Measurements from ENCODE around the gene RANBP1. TPM values are rescaled to one million over a fixed set of nuclear protein-coding genes. Genes with fewer than 3 reads are reported as not detected.

Gene RANBP1
- total and polyA plus RNA-seq, 12 donors = 63.3 to 346 (median 126) TPM

- H3K4me1 ChIP-seq (replicated peaks in 1 of 2) = no peaks in the 10 kb centered on the region
- H3K27ac ChIP-seq = no peak overlapping the region
- no peak overlapping the region for H3K4me3 ChIP-seq
- no peaks in the 10 kb centered on the region for H3K36me3 ChIP-seq (replicated peaks in 1 of 2)
- no peaks in the 10 kb centered on the region for H3K9me3 ChIP-seq (replicated peaks in 1 of 3)
- intact Hi-C loops (cut with DNase I) = no loop called here
- H3K27me3 ChIP-seq = no peaks in the 10 kb centered on the region
- TF ChIP-seq POLR2A (IDR thresholded peaks at IDR 0.05) (no peak), CTCF (IDR thresholded peaks at IDR 0.05) (no peak)
- 83 to 89% (median 85%) methylated on average over 8 to 9 of the region's 9 CpGs for WGBS, 4 donors
- no peak for DNase-seq
Observed at GRCh38 chr22:20166703-20167102, 50.8 kb downstream of the RANBP1 start.

- Histone ChIP-seq H3K4me1 (replicated peaks in 1 of 2) (no peaks in the 10 kb centered on the region), H3K27me3 (no peaks in the 10 kb centered on the region), H3K27ac (no peak overlapping the region), H3K36me3 (replicated peaks in 1 of 2) (no peaks in the 10 kb centered on the region), H3K4me3 (no peak overlapping the region), H3K9me3 (replicated peaks in 1 of 3) (no peaks in the 10 kb centered on the region)
- intact Hi-C loops (cut with DNase I) = no loop called here
- no peak for DNase-seq
- WGBS, 4 donors = 76 to 87% (median 80%) methylated on average over 13 to 19 of the region's 19 CpGs
- no peak for TF ChIP-seq CTCF (IDR thresholded peaks at IDR 0.05)
- no peak for TF ChIP-seq POLR2A (IDR thresholded peaks at IDR 0.05)
Observed at GRCh38 chr22:20167643-20168322, 51.9 kb downstream of the RANBP1 start.

DNA sequence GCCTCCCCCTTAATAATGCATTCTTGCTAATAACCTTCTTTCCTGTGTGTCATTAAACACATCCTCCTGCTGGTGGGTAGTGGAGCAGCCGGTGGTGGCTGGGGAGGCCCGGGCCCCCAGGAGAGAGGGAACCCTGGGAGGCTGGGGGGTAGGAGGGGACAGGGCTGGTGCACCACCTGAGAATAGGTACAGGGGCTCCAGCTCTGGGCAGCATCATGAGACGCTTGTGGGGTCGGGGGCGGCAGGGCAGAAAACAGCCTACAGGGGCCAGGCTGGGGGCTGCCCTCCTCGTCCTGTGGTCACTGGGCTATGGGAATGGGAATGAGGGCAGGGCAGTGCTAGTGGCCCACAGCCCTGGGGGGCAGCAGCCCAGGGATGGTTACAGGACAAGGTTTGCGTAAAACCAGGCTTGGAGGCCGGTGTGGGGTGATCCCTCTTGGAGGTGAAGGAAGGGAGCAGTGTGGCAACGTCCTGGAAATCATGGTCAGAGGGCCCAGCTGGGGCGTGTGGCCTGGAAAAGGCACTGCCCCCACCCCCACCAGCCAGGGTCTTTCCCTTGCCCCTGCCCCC lies 53.4 kb downstream of the RANBP1 start:
- TF ChIP-seq CTCF (IDR thresholded peaks at IDR 0.05) = no peak
- no peak for TF ChIP-seq POLR2A (IDR thresholded peaks at IDR 0.05)
- WGBS, 4 donors = 49 to 83% (median 71%) methylated on average over 2 to 10 of the region's 10 CpGs

DNA sequence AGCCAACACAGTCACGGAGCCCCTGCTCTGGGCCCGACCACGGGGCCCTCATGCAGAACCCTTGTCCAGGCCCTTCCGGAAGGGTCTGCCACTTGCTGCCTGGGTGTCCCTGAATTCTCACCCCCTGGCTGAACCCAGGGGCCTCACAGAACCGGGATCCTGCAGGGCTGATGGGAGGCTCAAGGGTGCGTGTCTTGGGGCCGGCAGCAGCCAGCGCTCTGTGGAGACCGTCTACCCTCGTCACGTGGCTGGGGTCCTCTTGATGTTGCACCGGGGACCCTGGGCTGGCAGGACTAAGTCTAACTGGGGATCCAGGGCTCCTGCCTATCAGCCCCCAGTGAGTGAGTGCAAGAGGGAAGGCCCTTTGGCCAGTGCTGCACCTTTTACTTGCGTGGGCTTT lies 54.3 kb downstream of the RANBP1 start:
- 85 to 91% (median 88%) methylated on average over 3 to 13 of the region's 13 CpGs for WGBS, 4 donors
- Histone ChIP-seq H3K4me3 (no peak overlapping the region), H3K9me3 (replicated peaks in 1 of 3) (no peaks in the 10 kb centered on the region), H3K27me3 (no peaks in the 10 kb centered on the region), H3K4me1 (replicated peaks in 1 of 2) (no peaks in the 10 kb centered on the region), H3K36me3 (replicated peaks in 1 of 2) (no peaks in the 10 kb centered on the region), H3K27ac (no peak overlapping the region)
- intact Hi-C loops (cut with DNase I) = no loop called here
- TF ChIP-seq POLR2A (IDR thresholded peaks at IDR 0.05) = no peak
- TF ChIP-seq CTCF (IDR thresholded peaks at IDR 0.05) = no peak
- no peak for DNase-seq

More for the DNA sequence above, 53.4 kb downstream of the RANBP1 start:
- no peak overlapping the region for H3K4me3 ChIP-seq
- no peak for DNase-seq
- no peaks in the 10 kb centered on the region for H3K4me1 ChIP-seq (replicated peaks in 1 of 2)
- H3K9me3 ChIP-seq (replicated peaks in 1 of 3) = no peaks in the 10 kb centered on the region
- H3K36me3 ChIP-seq (replicated peaks in 1 of 2) = no peaks in the 10 kb centered on the region
- H3K27me3 ChIP-seq = no peaks in the 10 kb centered on the region
- intact Hi-C loops (cut with DNase I) = no loop called here
- H3K27ac ChIP-seq = no peak overlapping the region

Measured in adrenal gland (tissue), 12 donors.